ENCODE results near the gene KLC1.

The KLC1 gene

GRCh38 chr14:103716899-103717411 lies 87.9 kb downstream of the KLC1 start:
- DNase-seq (ENCODE audit: low read depth in 2 of 2) = no peak

GRCh38 chr14:103718572-103718971 lies 89.6 kb downstream of the KLC1 start:
- no peak for DNase-seq (ENCODE audit: low read depth in 2 of 2)

- DNase-seq (ENCODE audit: low read depth in 2 of 2) = no peak
Observed at GRCh38 chr14:103719751-103720150, 90.7 kb downstream of the KLC1 start.

- peak in 1 of 2 donors; percentile 38 for DNase-seq (ENCODE audit: low read depth in 2 of 2)
Observed at GRCh38 chr14:103721334-103722120, 92.5 kb downstream of the KLC1 start.

GRCh38 chr14:103723748-103724081 lies 94.7 kb downstream of the KLC1 start:
- DNase-seq (ENCODE audit: low read depth in 2 of 2) = no peak

GRCh38 chr14:103724116-103724515 lies 95.1 kb downstream of the KLC1 start:
- no peak for DNase-seq (ENCODE audit: low read depth in 2 of 2)

GRCh38 chr14:103725001-103725682 lies 96.1 kb downstream of the KLC1 start:
- no peak for DNase-seq (ENCODE audit: low read depth in 2 of 2)

GRCh38 chr14:103725739-103726395 lies 96.9 kb downstream of the KLC1 start:
- no peak for DNase-seq (ENCODE audit: low read depth in 2 of 2)

GRCh38 chr14:103726474-103726873 lies 97.5 kb downstream of the KLC1 start:
- no peak for DNase-seq (ENCODE audit: low read depth in 2 of 2)

GRCh38 chr14:103727313-103727980 lies 98.4 kb downstream of the KLC1 start:
- DNase-seq (ENCODE audit: low read depth in 2 of 2) = no peak

- no peak for DNase-seq (ENCODE audit: low read depth in 2 of 2)
Observed at GRCh38 chr14:103728141-103728540, 99.1 kb downstream of the KLC1 start.

- no peak for DNase-seq (ENCODE audit: low read depth in 2 of 2)
Observed at GRCh38 chr14:103728721-103729120, 99.7 kb downstream of the KLC1 start.

GRCh38 chr14:103729496-103730448 lies 100.8 kb downstream of the KLC1 start:
- DNase-seq (ENCODE audit: low read depth in 2 of 2) = no peak

GRCh38 chr14:103730490-103731035 lies 101.6 kb downstream of the KLC1 start:
- DNase-seq (ENCODE audit: low read depth in 2 of 2) = no peak

- no peak for DNase-seq (ENCODE audit: low read depth in 2 of 2)
Observed at GRCh38 chr14:103731481-103731880, 102.5 kb downstream of the KLC1 start.

GRCh38 chr14:103731916-103732867 lies 103.2 kb downstream of the KLC1 start:
- no peak for DNase-seq (ENCODE audit: low read depth in 2 of 2)

GRCh38 chr14:103732868-103733620 lies 104.0 kb downstream of the KLC1 start:
- no peak for DNase-seq (ENCODE audit: low read depth in 2 of 2)

GRCh38 chr14:103733651-103734050 lies 104.6 kb downstream of the KLC1 start:
- no peak for DNase-seq (ENCODE audit: low read depth in 2 of 2)

Measured in stimulated activated CD4-positive, alpha-beta T cell treated with anti-CD3 and anti-CD28 coated beads, Interleukin-15, amount 100 ng/mL, for 48 hours (primary cell).